Thyroid gland (tissue), 4 donors: ENCODE data around the gene BGN.

Experiments used
- POLR2A ChIP-seq, 2 donors: fragments of 450-650 bp; IDR thresholded peaks; one replicate each; pipeline ENCODE4 v1.6.1; 2017; ENCODE audit warnings: antibody characterized with exemption in 2 of 2, mild to moderate bottlenecking in 2 of 2, moderate library complexity in 1 of 2
- TF ChIP-seq, protein P1 (sequence below), 6 experiments: fragments of 200-600 bp in 3 of 6; fragments of 450-650 bp in 3 of 6; sonication (generic) in 3 of 6; IDR thresholded peaks; one replicate each; pipeline ENCODE4 v1.5.1; 2016 to 2019; ENCODE audit warnings: antibody characterized with exemption in 6 of 6, mild to moderate bottlenecking in 2 of 6, inconsistent platforms in 1 of 6, moderate library complexity in 1 of 6

DNA sequence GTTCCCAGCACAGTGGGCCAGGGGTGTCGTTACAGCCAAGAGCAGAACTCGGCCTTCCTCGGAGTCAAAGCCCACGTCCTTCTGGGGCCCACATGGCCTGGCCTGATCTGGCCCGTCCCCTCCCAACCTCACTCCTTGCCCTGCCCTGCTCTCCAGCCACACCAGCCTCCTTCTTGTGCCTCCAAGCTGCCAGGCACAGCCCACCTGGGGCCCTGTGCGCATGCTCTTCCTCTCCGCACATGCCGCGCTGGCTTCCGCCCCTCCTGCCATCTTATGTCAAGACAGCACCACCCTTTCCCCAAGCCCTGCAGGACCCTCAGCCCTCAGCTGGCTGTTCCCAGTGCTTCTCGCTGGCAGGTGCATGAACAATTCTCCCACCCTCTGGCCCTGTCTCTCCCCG, 31.2 kb upstream of the BGN start:
- TF ChIP-seq, protein P1, sequence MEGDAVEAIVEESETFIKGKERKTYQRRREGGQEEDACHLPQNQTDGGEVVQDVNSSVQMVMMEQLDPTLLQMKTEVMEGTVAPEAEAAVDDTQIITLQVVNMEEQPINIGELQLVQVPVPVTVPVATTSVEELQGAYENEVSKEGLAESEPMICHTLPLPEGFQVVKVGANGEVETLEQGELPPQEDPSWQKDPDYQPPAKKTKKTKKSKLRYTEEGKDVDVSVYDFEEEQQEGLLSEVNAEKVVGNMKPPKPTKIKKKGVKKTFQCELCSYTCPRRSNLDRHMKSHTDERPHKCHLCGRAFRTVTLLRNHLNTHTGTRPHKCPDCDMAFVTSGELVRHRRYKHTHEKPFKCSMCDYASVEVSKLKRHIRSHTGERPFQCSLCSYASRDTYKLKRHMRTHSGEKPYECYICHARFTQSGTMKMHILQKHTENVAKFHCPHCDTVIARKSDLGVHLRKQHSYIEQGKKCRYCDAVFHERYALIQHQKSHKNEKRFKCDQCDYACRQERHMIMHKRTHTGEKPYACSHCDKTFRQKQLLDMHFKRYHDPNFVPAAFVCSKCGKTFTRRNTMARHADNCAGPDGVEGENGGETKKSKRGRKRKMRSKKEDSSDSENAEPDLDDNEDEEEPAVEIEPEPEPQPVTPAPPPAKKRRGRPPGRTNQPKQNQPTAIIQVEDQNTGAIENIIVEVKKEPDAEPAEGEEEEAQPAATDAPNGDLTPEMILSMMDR (IDR thresholded peaks at IDR 0.05) = no peak
- TF ChIP-seq POLR2A (IDR thresholded peaks at IDR 0.05) = no peak
